Aortic smooth muscle cell (primary cell): ENCODE data around the gene ETDB. TPM values are rescaled to one million over a fixed set of nuclear protein-coding genes. Genes with fewer than 3 reads are reported as not detected.

Source experiments
- total RNA-seq: library from RNA; depleted of rRNA; stranded (reverse); fragments of >200 nt; gene quantifications from 2 replicates; pipeline ENCODE4 v1.2.3, GENCODE V29; 2014

ETDB gene
- total RNA-seq: not detected in 2 replicates

DNA sequence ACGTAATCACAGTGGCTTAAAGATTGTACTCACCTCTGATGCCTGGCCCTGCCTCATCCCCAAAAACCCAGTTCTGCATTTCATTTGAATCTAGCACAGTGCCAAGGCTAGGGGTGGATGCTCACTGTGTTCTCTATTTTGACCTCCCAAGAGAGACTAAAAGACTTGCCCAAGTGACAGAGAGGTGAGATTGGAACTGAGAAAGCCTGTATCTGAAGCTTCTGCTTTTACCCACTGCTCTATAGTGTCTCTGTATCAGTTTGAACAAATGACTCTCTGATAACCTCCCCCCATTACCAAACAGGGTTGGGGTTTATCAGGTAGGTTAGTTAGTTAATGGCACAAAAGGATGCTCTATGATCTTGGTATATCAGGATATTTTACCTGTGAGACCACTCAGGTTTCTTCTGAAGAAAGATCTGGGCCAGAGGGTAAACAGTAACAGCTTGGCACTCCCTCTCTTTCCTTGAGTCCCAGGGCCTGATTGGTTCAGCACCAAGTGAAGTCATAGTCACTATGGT, at the start of gene ETDB:
Gene ETDB, minus strand, starts transcription at position 471 of the 521 bp plus-strand sequence. CDS start 1,265 bp downstream, outside the sequence.

Other genes with a start within 250 kb of the ETDB start
- 26.8 and 31.2 TPM in 2 replicates for gene MOSPD1, start 205.3 kb downstream of the ETDB start, total RNA-seq
- 6.8 and 9.2 TPM in 2 replicates for gene SMIM10, start 129.5 kb downstream of the ETDB start, total RNA-seq
- gene RTL8B, start 98.0 kb downstream of the ETDB start, total RNA-seq: 3.6 and 5.0 TPM in 2 replicates
- 24.3 and 33.4 TPM in 2 replicates for gene RTL8C, start 88.2 kb downstream of the ETDB start, total RNA-seq
- 3.0 and 3.8 TPM in 2 replicates for gene RTL8A, start 68.4 kb downstream of the ETDB start, total RNA-seq
- 0.99 and 1.5 TPM in 2 replicates for gene SMIM10L2B, start 21.8 kb downstream of the ETDB start, total RNA-seq
- gene CT55, start 50.9 kb upstream of the ETDB start, total RNA-seq: not detected in 2 replicates
- not detected in 2 replicates for gene ETDA, start 131.5 kb upstream of the ETDB start, total RNA-seq
- not detected in 2 replicates for gene ETDC, start 189.0 kb upstream of the ETDB start, total RNA-seq
- gene ZNF75D, start 223.6 kb upstream of the ETDB start, total RNA-seq: 7.7 and 8.5 TPM in 2 replicates
- gene ZNF449, start 224.3 kb upstream of the ETDB start, total RNA-seq: 9.4 and 11.4 TPM in 2 replicates